Activated naive CD8-positive, alpha-beta T cell treated with anti-CD3 and anti-CD28 coated beads for 36 hours (primary cell): Measurements from ENCODE around the gene DPP8. TPM values are rescaled to one million over a fixed set of nuclear protein-coding genes. Genes with fewer than 3 reads are reported as not detected.
A peak's percentile ranks its signal among the peaks of the same experiment; 100 is the strongest.

Experiments used
- DNase-seq: peaks from one replicate; pipeline ENCODE4 v3.0.0; 2021
- H3K27ac Mint-ChIP-seq: one replicate; pipeline ENCODE4 v1.8.0; 2022; ENCODE audit warnings: mild to moderate bottlenecking, moderate library complexity, mixed read lengths
- H3K27me3 Mint-ChIP-seq: one replicate; pipeline ENCODE4 v1.8.0; 2022; ENCODE audit warnings: mild to moderate bottlenecking, mixed read lengths
- H3K36me3 Mint-ChIP-seq: one replicate; pipeline ENCODE4 v1.8.0; 2021; ENCODE audit warnings: mild to moderate bottlenecking, mixed read lengths
- H3K4me1 Mint-ChIP-seq: one replicate; pipeline ENCODE4 v1.8.0; 2021; ENCODE audit warnings: mixed read lengths
- H3K4me3 Mint-ChIP-seq: one replicate; pipeline ENCODE4 v1.8.0; 2022; ENCODE audit warnings: mild to moderate bottlenecking, moderate library complexity, mixed read lengths
- H3K9me3 Mint-ChIP-seq: one replicate; pipeline ENCODE4 v1.8.0; 2022; ENCODE audit warnings: mixed read lengths
- total RNA-seq, 2 experiments: library from RNA; stranded (reverse); gene quantifications; one replicate each; pipeline ENCODE4 v1.2.3, GENCODE V29; 2021

DPP8 gene
- total RNA-seq, 2 experiments from 2014 or later = 27.1 to 30.8 TPM

DNA sequence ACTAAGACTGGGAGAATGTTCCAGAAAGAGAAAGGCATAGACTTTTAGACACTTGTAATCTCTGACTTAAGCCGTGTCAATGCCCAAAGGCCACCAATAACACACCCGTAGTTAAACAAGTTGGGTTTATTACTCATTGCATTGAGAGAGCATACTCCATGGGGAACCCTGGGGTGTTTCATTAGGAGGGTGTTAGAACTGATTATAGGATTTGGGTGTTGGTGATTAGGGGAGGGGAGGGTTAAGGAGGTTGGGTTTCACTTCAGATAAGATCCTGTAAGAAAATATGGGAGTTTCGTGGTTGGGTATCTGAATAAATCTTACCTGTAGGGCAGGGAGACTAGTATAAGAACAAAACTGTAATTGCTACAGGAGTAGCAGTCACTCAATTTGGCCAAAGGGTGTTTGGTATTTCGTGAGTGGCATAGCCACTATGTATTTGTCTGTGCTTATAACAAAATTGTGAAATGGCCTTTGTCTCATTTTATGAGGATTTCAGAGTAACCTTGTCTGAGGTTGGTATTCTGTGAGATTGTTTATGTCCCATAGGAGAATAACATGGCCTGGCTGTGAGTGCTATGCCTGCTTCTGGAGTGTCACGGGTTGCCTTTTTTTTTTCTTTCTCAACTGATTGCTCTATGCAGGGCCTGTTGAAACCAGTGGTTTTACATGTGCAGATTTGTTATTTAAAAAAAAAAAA is 15.7 kb upstream of the DPP8 start:
- H3K27ac Mint-ChIP-seq = no peak overlapping the region
- H3K4me1 Mint-ChIP-seq = peaks cover 32% of the 10 kb centered on the region
- no peak overlapping the region for H3K4me3 Mint-ChIP-seq
- no peak for DNase-seq
- H3K9me3 Mint-ChIP-seq = no peaks in the 10 kb centered on the region
- no peaks in the 10 kb centered on the region for H3K27me3 Mint-ChIP-seq
- peaks cover 26% of the 10 kb centered on the region for H3K36me3 Mint-ChIP-seq

DNA sequence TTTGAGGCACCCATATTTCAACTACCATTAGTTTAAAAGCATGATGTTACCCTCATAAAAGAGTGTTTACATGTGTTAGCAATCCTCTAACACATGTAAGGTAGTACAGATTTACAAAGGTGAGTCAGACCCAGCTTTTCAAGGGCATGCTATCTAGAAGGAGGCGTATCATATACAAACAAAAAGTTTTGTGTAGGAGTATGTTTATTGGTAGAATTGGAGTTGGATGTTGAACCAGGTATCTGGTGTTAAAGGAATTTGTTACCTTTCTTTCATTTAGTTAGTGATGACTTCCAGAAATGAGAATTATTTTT is 15.2 kb upstream of the DPP8 start:
- H3K27me3 Mint-ChIP-seq = no peaks in the 10 kb centered on the region
- H3K36me3 Mint-ChIP-seq = peaks cover 23% of the 10 kb centered on the region
- H3K27ac Mint-ChIP-seq = no peak overlapping the region
- no peak overlapping the region for H3K4me3 Mint-ChIP-seq
- no peaks in the 10 kb centered on the region for H3K9me3 Mint-ChIP-seq
- peaks cover 29% of the 10 kb centered on the region for H3K4me1 Mint-ChIP-seq
- DNase-seq = no peak

DNA sequence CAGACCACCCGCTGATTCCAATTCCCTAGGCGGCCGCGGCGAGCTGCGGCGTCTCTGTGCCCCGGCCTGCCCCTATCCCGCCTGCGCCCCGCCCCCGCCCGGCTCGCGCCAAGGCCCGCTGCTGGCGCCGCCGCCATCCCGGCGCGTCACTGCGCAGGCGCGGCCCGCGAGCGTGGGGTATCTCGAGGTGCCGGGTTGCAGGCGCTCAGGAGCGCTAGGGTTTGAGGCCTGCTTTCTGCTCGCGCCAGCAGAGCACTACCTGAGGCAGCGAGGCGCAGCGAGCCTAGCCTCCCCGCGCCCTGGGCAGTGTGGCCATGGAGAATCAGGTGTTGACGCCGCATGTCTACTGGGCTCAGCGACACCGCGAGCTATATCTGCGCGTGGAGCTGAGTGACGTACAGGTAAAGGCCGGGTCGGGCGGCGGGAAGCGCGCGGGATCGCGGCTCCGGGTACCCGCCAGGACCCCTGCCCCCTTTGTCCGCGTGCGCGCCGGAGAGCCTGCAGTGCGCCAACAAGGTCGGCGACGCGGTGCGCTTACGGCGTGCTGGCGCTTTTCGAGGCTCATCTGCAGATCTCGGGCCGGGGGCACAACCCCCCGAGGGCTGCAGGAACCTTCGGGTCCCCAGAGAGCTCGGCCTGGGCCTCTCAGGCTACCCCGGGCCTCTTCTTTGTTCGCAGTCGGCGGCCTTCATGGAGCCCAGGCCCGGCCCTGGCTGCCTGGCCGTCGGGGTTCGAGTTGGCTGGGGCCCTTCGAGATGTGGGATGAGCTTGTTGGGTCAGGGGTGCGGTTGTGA is 13.0 kb upstream of the DPP8 start, which contains the start of gene HACD3:
HACD3 (plus strand) TSS at position 146 of the 794 bp plus-strand sequence; CDS start at position 315, 169 bp downstream.
- Mint-ChIP-seq H3K4me3 (peak within 1 kb of the TSS; percentile 87), H3K27ac (peak within 1 kb of the TSS; percentile 78), H3K4me1 (peaks cover 27% of the 10 kb centered on the region), H3K36me3 (peaks cover 19% of the 10 kb centered on the region), H3K27me3 (no peaks in the 10 kb centered on the region), H3K9me3 (no peaks in the 10 kb centered on the region)
- peak; percentile 98 for DNase-seq

DNA sequence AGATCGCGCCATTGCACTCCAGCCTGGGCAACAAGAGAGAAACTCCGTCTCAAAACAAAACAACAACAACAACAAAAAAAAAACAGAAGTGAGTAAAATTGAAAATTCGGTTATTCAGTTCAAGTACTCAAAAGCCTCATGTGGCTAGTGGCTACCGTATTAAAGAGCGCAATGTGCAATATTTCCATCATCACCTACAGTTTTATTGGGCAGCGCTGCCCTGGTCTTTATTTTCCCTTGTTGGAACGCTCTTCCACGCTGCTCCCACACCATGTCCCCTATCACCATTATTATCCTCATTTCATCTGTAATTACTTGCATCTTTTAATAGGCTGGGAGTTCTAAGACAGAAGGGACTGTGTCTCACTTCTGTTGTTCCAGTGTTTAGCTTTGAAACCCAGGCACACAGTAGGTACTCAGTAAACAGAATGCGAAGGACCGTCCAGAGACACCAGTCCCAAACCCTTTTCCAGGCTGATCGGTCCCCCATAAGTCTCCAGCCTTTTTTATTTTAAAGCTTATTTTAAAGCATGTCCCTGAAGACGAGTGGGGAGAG is 12.4 kb upstream of the DPP8 start:
- H3K27ac Mint-ChIP-seq = peak overlapping the region; percentile 78
- no peaks in the 10 kb centered on the region for H3K9me3 Mint-ChIP-seq
- peak overlapping the region; percentile 87 for H3K4me3 Mint-ChIP-seq
- peaks cover 27% of the 10 kb centered on the region for H3K4me1 Mint-ChIP-seq
- H3K36me3 Mint-ChIP-seq = peaks cover 17% of the 10 kb centered on the region
- DNase-seq = no peak
- H3K27me3 Mint-ChIP-seq = no peaks in the 10 kb centered on the region

DNA sequence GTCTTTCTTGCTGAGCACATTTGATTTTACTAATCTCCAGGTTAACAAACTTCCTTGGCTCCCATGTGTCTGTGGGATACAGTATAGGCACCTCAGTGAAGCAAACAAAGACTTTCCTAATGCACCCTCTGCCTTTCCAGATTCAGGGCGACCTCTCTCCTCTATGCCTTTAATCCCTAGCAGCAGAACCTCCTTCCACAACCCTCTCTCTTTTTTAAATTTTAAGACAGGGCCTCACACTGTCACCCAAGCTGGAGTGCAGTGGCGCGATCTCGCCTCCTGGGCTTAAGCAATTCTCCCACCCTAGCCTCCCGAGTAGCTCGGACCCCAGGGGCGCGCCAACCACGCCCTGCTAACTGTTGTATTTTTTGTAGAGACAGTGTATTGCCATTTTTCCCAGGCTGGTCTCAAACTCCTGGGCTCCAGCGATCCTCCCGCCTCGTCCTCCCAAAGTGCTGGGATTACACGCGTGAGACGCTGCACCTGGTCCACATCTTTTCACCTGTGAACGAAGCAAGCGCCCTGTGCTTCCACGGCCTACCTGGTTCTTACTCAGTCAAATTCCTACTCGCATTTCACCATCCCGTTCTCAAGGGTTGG is 11.1 kb upstream of the DPP8 start:
- Mint-ChIP-seq H3K9me3 (no peaks in the 10 kb centered on the region), H3K27me3 (no peaks in the 10 kb centered on the region), H3K4me1 (peaks cover 19% of the 10 kb centered on the region), H3K4me3 (no peak overlapping the region), H3K36me3 (peaks cover 11% of the 10 kb centered on the region), H3K27ac (no peak overlapping the region)
- no peak for DNase-seq

DNA sequence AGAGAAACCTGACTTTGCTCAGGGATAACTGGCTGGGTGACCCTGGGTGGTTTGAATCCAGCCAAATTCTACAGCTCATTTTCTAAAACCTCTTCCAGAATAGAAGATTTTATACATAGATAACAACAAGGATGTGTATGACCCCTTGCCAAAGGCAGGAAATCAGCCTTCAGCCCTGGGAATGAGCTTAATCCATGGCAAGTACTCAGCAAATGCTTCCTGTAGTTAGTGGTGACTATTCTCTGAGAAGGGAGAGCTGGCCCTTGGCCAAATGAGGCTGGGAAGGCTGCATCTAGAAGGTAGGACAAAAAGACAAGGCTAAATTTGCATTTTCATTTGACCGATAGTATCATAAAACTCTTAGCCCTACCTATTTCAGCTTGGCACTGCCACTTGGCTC is 8.1 kb upstream of the DPP8 start:
- Mint-ChIP-seq H3K36me3 (no peaks in the 10 kb centered on the region), H3K27me3 (no peaks in the 10 kb centered on the region), H3K4me1 (peaks cover 2% of the 10 kb centered on the region), H3K4me3 (no peak overlapping the region), H3K27ac (no peak overlapping the region), H3K9me3 (no peaks in the 10 kb centered on the region)
- no peak for DNase-seq

DNA sequence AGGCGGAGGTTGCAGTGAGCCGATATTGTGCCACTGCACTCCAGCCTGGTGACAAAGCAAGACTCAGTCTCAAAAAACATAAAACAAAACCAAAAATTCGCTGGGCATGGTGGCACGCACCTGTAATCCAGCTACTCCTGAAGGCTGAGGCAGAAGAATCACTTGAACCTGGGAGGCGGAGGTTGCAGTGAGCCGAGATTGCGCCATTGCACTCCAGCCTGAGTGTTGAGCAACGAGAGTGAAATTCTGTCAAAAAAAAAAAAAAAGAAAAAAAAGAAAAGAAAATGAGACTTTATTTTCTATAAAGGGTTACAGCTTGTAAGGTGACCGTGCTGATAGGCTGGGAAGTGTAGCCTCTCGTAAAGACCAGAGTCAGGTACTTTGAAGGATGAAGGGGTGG is 6.7 kb upstream of the DPP8 start:
- Mint-ChIP-seq H3K9me3 (no peaks in the 10 kb centered on the region), H3K4me3 (no peak overlapping the region)

DNA sequence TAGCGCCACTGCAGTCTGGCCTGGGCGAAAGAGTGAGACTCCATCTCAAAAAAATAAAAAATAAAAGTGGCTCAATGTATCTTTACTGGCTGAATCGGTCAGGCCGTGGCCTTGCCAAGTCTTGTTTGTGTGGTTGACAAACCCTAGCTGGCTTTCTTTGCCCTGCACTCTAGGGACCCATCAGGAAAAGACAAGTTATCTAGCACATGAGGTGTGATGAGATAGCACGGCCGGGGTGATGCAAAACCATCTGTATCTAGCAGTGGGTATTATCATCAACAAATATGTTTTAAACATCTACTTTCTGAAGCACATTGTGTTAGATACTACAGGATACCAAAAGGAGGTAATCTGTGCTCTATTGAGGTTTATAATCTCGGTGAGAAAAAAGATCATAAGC is 3.9 kb upstream of the DPP8 start:
- Mint-ChIP-seq H3K27ac (no peak overlapping the region), H3K4me3 (no peak overlapping the region), H3K9me3 (no peaks in the 10 kb centered on the region), H3K27me3 (no peaks in the 10 kb centered on the region), H3K36me3 (peaks cover 3% of the 10 kb centered on the region), H3K4me1 (peaks cover 4% of the 10 kb centered on the region)
- DNase-seq = no peak

More for the DNA sequence above, 6.7 kb upstream of the DPP8 start:
- Mint-ChIP-seq H3K36me3 (no peaks in the 10 kb centered on the region), H3K4me1 (no peaks in the 10 kb centered on the region), H3K27me3 (no peaks in the 10 kb centered on the region), H3K27ac (no peak overlapping the region)
- no peak for DNase-seq

DNA sequence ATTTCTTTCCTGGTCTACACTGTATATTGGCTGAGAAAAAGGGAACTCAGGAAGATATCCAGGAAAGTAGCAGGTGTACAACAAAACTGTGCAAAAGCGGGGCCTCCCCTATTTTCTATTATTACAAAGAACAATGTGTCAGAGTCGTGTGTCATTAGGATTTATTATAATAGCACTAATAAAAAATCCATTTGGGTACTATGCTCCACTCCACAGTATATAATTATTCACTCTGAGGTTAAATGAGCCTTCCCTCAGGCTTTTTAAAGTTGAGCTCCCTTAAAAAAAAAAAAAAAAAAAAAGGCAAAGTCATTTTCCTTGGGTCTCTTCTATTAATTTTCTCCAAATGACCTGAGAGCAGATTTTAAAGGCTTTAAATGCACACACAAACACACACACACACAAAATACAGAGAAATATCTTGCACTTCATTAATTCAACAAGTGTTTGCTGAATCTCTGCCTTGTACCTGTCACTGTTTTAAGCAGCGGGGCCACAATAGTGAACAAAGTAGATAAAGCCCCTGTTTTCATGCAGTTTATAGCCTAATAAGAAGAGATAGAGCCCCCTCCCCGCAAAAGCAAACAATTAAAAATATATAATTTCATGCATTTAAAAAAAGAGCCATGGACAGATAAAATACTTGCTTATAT is 1.3 kb upstream of the DPP8 start:
- H3K36me3 Mint-ChIP-seq = peaks cover 7% of the 10 kb centered on the region
- no peaks in the 10 kb centered on the region for H3K27me3 Mint-ChIP-seq
- H3K4me1 Mint-ChIP-seq = peaks cover 23% of the 10 kb centered on the region
- no peaks in the 10 kb centered on the region for H3K9me3 Mint-ChIP-seq
- no peak overlapping the region for H3K4me3 Mint-ChIP-seq
- no peak overlapping the region for H3K27ac Mint-ChIP-seq
- no peak for DNase-seq

DNA sequence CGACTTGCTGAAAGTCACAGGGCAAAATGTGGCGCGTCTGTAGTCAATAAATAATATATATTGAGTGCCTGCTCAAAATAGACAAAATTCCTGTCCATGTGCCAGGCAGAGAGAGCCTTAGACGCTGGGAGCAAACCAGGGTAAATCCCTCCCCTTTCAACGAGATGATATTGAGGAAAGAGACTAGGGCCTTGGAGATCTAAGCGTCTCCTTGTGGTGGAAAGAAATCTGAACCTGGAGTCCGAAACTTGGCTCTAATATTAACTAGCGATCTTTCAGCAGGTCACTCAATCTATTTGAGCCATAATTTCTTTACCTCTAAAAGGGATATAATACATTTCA is 348 bp upstream of the DPP8 start:
- Mint-ChIP-seq H3K36me3 (peaks cover 9% of the 10 kb centered on the region), H3K4me3 (peak overlapping the region; percentile 91), H3K27ac (peak overlapping the region; percentile 93), H3K9me3 (no peaks in the 10 kb centered on the region), H3K27me3 (no peaks in the 10 kb centered on the region), H3K4me1 (peaks cover 29% of the 10 kb centered on the region)
- DNase-seq = no peak

DNA sequence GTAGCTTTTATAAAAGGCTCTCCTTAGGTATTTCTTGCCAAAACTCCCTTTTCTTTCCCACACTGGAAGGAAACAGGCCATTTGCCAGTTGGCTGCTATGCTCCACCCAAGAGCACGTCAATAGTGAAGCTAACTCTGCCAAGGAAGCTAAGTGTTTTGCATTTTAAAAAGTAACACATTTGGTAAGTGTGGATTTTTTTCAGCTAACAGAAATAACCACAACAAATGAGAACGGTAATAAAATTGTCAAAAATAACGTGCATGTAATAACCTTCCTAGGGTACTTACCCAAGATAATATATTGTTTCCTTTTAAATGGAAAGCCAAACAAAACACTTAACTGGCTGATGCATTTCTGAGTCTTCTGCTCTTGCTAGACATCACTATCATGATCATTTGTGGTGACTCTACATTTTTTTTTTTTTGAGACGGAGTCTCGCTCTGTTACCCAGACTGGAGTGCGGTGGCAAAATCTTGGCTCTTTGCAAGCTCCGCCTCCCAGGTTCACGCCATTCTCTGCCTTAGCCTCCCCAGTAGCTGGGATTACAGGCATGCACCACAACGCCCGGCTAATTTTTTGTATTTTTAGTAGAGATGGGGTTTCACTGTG is 4.6 kb downstream of the DPP8 start:
- peaks cover 12% of the 10 kb centered on the region for H3K36me3 Mint-ChIP-seq
- H3K4me3 Mint-ChIP-seq = no peak overlapping the region
- peak overlapping the region; percentile 31 for H3K27ac Mint-ChIP-seq
- no peak for DNase-seq
- H3K4me1 Mint-ChIP-seq = peaks cover 43% of the 10 kb centered on the region
- no peaks in the 10 kb centered on the region for H3K9me3 Mint-ChIP-seq
- H3K27me3 Mint-ChIP-seq = no peaks in the 10 kb centered on the region

DNA sequence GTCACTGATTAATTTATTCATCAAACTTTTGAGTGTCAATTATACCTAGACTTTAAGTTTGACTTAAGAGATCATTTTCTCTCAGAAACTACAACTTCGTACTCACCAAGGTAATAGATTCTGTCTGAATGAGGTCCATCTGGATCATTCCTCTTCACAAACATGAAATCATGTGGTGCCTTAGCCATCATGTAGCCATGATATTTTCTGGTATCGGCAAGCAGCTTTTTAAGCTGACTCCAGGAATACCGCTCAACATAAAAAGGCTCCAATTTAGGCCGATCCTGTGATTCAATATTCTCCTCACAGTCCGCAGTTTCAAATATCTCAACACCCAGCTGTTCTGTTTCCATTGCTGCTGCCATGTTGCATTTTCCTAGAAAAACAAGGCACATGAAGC is 5.3 kb downstream of the DPP8 start:
- no peak for DNase-seq
- no peaks in the 10 kb centered on the region for H3K27me3 Mint-ChIP-seq
- peaks cover 12% of the 10 kb centered on the region for H3K36me3 Mint-ChIP-seq
- H3K4me1 Mint-ChIP-seq = peaks cover 41% of the 10 kb centered on the region
- H3K9me3 Mint-ChIP-seq = no peaks in the 10 kb centered on the region
- H3K27ac Mint-ChIP-seq = peak overlapping the region; percentile 31
- H3K4me3 Mint-ChIP-seq = no peak overlapping the region

DNA sequence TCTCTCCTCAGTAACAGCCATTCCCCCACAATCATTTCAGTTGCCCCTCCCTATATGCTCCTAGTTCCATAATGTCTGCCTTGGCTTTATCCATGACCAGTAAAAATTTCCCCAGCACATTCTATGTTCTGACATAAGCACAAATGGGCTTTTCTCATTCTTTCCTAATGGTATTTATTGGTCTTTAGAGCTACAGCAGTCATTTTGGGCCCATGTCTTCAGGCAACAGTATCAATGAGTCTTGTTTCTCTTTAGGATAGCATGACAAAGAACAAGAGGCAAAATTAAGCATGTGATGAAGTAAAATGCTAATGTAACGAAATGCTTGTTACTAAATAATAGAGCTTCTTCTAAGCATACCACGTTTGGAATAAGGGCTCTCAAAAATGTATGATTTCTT is 8.2 kb downstream of the DPP8 start:
- Mint-ChIP-seq H3K4me1 (peaks cover 25% of the 10 kb centered on the region), H3K9me3 (no peaks in the 10 kb centered on the region), H3K27ac (peak overlapping the region; percentile 0), H3K4me3 (no peak overlapping the region), H3K27me3 (no peaks in the 10 kb centered on the region), H3K36me3 (peaks cover 7% of the 10 kb centered on the region)
- DNase-seq = no peak

DNA sequence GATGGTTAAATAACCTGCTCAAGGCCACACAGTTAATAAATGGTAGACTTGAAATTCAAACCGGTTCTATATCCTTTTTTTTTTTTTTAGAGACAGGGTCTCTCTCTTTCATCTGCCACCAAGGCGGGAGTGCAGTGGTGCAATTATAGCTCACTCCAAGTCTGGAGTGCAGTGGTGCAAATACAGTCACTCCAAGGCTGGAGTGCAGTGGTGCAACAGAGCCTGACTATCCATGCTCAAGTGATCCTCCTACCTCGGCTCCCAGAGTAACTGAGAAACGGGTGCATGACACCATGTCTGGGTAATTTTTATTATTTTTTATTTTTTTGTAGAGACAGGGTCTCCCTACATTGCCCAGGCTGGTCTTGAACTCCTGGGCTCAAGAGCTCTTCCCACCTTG is 23.4 kb downstream of the DPP8 start:
- no peaks in the 10 kb centered on the region for H3K9me3 Mint-ChIP-seq
- peaks cover 10% of the 10 kb centered on the region for H3K36me3 Mint-ChIP-seq
- H3K4me1 Mint-ChIP-seq = peaks cover 4% of the 10 kb centered on the region
- no peak overlapping the region for H3K4me3 Mint-ChIP-seq
- no peak for DNase-seq
- no peak overlapping the region for H3K27ac Mint-ChIP-seq
- no peaks in the 10 kb centered on the region for H3K27me3 Mint-ChIP-seq

DNA sequence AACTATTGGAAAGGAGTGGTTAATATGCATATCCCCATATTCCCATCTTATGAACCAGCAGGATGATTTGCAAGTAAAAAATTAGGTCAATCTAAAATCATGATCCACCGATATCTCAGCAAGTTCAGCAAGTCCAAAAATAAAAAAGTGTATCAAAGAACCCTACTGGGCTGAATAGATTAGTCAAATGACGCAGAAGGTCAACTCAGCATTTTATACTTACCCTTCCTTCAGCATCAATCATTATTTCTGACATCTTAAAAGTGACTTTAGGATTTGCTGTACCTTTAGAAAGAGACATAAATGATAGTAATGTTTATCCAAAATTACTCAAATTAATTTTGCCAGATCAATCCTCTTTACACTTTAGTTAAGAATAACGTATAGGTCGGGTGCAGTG is 32.6 kb downstream of the DPP8 start:
- Mint-ChIP-seq H3K4me1 (no peaks in the 10 kb centered on the region), H3K27me3 (no peaks in the 10 kb centered on the region), H3K27ac (no peak overlapping the region), H3K36me3 (peaks cover 16% of the 10 kb centered on the region), H3K9me3 (no peaks in the 10 kb centered on the region), H3K4me3 (no peak overlapping the region)
- no peak for DNase-seq
